Measurements from ENCODE around the gene TTYH2.

- TF ChIP-seq CTCF (IDR thresholded peaks at IDR 0.05; ENCODE audit: low read depth, low read length) = no peak
- no peak for TF ChIP-seq POLR2A (IDR thresholded peaks at IDR 0.05; ENCODE audit: extremely low read depth, insufficient read length)
- TF ChIP-seq MYC (IDR thresholded peaks at IDR 0.05; ENCODE audit: low read depth, low read length) = no peak
- no peak for TF ChIP-seq MAX (IDR thresholded peaks at IDR 0.05; ENCODE audit: low read depth, low read length)
Observed at GRCh38 chr17:74231928-74232907, 18.8 kb downstream of the TTYH2 start.

Data from NB4 (cell line).